22Rv1 (cell line): ENCODE results near the gene IRX5.

ENCODE experiments used
- H3K27ac ChIP-seq: fragments of 450-650 bp; 2 replicates; pipeline ENCODE4 v1.5.1; 2017
- ZFX ChIP-seq: fragments of 450-650 bp; IDR thresholded peaks from 2 replicates; pipeline ENCODE4 v1.6.1; 2017; ENCODE audit warnings: antibody characterized with exemption, borderline replicate concordance
- TF ChIP-seq, protein P1 (sequence below): fragments of 450-650 bp; IDR thresholded peaks from 2 replicates; pipeline ENCODE4 v1.5.1; 2017; ENCODE audit warnings: mild to moderate bottlenecking

The IRX5 gene

DNA sequence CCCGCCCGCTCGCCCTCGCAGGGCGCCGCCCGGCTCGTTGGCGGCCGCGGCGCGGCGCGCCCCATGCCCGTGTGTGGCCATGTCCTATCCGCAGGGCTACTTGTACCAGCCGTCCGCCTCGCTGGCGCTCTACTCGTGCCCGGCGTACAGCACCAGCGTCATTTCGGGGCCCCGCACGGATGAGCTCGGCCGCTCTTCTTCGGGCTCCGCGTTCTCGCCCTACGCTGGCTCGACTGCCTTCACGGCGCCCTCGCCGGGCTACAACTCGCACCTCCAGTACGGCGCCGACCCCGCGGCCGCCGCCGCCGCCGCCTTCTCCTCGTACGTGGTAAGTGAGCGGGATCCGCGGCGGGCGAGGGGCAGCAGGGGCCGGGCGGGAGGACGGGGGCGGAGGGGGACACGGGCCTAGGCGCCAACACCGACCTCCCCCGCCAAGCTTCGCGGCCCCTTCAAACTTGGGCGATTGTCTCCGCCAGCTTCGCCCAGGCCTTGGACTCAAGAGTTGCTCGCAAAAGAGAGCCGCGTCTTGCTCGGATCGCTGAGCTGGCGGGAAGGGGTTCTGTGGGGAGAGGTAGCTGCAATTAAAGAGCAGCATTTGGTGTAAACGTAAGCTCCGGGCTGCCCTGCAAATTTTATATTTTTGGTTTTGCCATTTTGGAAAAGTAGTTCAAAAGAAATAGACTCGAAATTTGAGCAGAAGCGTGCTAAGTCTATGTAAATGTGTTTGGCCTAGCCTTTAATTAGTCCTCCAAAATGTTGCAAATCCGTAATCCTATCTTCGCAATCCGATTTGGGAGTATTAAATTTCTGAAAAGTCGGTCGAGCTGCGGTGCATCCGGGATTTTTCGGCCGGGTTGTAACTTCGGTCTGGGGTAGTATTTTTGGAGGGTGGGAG, 702 bp downstream of the IRX5 start:
- peak overlapping the region; percentile 100 for H3K27ac ChIP-seq
- TF ChIP-seq, protein P1, sequence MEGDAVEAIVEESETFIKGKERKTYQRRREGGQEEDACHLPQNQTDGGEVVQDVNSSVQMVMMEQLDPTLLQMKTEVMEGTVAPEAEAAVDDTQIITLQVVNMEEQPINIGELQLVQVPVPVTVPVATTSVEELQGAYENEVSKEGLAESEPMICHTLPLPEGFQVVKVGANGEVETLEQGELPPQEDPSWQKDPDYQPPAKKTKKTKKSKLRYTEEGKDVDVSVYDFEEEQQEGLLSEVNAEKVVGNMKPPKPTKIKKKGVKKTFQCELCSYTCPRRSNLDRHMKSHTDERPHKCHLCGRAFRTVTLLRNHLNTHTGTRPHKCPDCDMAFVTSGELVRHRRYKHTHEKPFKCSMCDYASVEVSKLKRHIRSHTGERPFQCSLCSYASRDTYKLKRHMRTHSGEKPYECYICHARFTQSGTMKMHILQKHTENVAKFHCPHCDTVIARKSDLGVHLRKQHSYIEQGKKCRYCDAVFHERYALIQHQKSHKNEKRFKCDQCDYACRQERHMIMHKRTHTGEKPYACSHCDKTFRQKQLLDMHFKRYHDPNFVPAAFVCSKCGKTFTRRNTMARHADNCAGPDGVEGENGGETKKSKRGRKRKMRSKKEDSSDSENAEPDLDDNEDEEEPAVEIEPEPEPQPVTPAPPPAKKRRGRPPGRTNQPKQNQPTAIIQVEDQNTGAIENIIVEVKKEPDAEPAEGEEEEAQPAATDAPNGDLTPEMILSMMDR = no peak
- TF ChIP-seq ZFX = no peak

DNA sequence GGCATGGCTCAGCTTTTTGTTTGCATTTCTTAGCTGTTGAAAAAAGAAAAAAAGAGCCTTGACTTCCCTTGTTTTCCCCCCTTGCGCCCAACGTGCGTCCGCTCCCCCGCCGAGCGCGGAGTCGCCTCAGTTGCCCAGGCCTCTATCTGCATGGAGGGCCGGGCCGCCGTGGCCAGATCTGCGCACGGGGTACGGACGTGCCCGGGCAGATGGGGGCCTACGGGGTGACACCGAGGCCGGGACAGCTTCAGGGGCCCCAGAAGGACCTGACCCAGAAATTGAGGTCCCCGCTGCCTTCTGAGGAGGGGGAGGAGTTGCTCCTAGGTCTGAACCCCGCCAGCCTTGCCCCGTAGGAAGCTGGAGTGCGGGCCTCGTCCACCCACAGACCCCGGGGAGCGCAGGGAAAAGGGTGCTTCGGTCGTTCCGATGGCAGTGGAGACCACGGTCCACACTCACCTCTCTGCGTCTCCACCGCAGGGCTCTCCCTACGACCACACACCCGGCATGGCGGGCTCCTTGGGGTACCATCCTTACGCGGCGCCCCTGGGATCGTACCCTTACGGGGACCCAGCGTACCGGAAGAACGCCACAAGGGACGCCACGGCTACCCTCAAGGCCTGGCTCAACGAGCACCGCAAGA, 1.5 kb downstream of the IRX5 start:
- H3K27ac ChIP-seq = peak overlapping the region; percentile 100
- TF ChIP-seq, protein P1 = no peak
- no peak for TF ChIP-seq ZFX

GRCh38 chr16:54932737-54933254, 2.1 kb downstream of the IRX5 start:
- H3K27ac ChIP-seq = peak overlapping the region; percentile 100
- no peak for TF ChIP-seq ZFX
- TF ChIP-seq, protein P1 = no peak

DNA sequence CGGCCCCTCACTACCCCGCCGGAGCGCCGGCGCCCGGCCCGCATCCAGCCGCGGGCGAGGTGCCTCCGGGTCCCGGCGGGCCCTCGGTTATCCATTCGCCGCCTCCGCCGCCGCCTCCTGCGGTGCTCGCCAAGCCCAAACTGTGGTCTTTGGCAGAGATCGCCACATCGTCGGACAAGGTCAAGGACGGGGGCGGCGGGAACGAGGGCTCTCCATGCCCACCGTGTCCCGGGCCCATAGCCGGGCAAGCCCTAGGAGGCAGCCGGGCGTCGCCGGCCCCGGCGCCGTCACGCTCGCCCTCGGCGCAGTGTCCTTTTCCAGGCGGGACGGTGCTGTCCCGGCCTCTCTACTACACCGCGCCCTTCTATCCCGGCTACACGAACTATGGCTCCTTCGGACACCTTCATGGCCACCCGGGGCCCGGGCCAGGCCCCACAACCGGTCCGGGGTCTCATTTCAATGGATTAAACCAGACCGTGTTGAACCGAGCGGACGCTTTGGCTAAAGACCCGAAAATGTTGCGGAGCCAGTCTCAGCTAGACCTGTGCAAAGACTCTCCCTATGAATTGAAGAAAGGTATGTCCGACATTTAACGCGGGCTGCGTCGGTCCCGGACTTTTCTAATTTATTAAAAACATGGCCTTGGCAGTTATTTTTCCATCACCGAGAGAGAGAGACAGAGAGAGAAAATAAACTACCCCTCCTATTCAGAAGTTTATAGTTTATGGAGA, 2.8 kb downstream of the IRX5 start:
- H3K27ac ChIP-seq = peak overlapping the region; percentile 100
- TF ChIP-seq, protein P1 = no peak
- no peak for TF ChIP-seq ZFX

GRCh38 chr16:54934481-54935265, 4.0 kb downstream of the IRX5 start:
- H3K27ac ChIP-seq = peak overlapping the region; percentile 100
- no peak for TF ChIP-seq ZFX
- TF ChIP-seq, protein P1 = no peak

DNA sequence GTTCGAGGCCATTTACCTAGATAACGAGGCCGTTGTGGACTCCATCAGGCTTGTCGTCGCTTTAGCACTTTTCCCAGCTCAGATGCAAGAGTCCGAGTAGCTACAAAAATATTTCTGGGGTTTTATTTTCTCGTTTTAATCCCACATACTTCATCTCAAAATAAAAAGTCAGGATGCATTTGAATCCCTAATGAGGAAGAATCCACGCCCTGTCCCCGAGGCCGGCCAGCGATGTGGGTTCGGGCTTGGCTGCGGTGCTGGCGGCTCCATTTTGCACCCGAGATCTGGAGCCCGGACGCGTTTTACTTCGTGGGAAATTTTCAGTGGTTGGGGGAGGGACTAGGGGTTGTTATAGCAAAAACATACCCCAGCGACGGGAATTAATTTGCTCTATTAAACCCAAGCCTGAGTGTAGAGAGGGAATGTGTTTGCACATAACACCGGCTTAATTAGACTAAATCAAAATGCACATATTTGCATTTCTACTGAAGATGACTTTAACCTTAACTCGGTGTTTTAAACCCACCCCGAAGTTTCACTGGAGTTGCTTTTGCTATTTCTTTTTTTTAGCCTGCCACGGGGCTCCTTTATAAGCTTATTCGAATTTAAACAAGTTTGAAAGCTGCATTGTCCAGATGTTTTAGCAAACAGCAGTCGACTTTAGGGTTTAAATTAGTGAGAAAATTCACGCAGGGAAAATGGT, 4.8 kb downstream of the IRX5 start:
- no peak for TF ChIP-seq ZFX
- TF ChIP-seq, protein P1 = no peak
- H3K27ac ChIP-seq = no peak overlapping the region
